Mucosa of rectum (tissue), 2 donors: ENCODE measurements around the gene PASK.

ENCODE experiments used
- H3K27ac ChIP-seq, 2 donors: one replicate each; pipeline ENCODE4 v1.7.0; 2013; ENCODE audit warnings: inconsistent platforms in 2 of 2, low read depth in 2 of 2, low read length in 2 of 2
- H3K27me3 ChIP-seq, 2 donors: one replicate each; pipeline ENCODE4 v1.7.0; 2013; ENCODE audit warnings: low read length in 2 of 2; ENCODE audit not compliant: control insufficient read depth in 2 of 2, insufficient read depth in 2 of 2
- H3K36me3 ChIP-seq, 2 donors: one replicate each; pipeline ENCODE4 v1.7.0; 2013; ENCODE audit warnings: low read length in 2 of 2; ENCODE audit not compliant: control insufficient read depth in 2 of 2, insufficient read depth in 2 of 2
- H3K4me1 ChIP-seq, 2 donors: one replicate each; pipeline ENCODE4 v1.7.0; 2013; ENCODE audit warnings: low read length in 2 of 2, mild to moderate bottlenecking in 1 of 2; ENCODE audit not compliant: control insufficient read depth in 2 of 2, insufficient read depth in 2 of 2
- H3K4me3 ChIP-seq, 2 donors: one replicate each; pipeline ENCODE4 v1.7.0; 2013; ENCODE audit warnings: low read length in 2 of 2
- H3K9ac ChIP-seq, 2 donors: one replicate each; pipeline ENCODE4 v1.7.0; 2013; ENCODE audit warnings: low read length in 2 of 2, low read depth in 1 of 2, mild to moderate bottlenecking in 1 of 2
- H3K9me3 ChIP-seq, 2 donors: one replicate each; pipeline ENCODE4 v1.7.0; 2013; ENCODE audit warnings: low read length in 2 of 2; ENCODE audit not compliant: control insufficient read depth in 2 of 2
- donor health status: healthy.
- donor health status: Normal muscosa, but diverticular disease.

Gene PASK

GRCh38 chr2:241149925-241150659, 820 bp upstream of the PASK start, which contains the start of gene PPP1R7:
Gene PPP1R7, plus strand, starts transcription at chr2:241150467. Its CDS starts 29 bp downstream, at chr2:241150496.
- H3K27me3 ChIP-seq: no peaks in the 10 kb centered on the region
- H3K4me3 ChIP-seq: peak within 1 kb of the TSS; percentile 89 to 94
- peaks cover 6 to 12% of the 10 kb centered on the region in 2 donors for H3K36me3 ChIP-seq
- H3K4me1 ChIP-seq: peaks cover 14% of the 10 kb centered on the region in 2 donors
- H3K9ac ChIP-seq: peak within 1 kb of the TSS; percentile 80 to 83
- H3K27ac ChIP-seq: peak within 1 kb of the TSS; percentile 74 to 76
- H3K9me3 ChIP-seq: no peaks in the 10 kb centered on the region

GRCh38 chr2:241149675-241149924, 328 bp upstream of the PASK start:
- H3K27me3 ChIP-seq: no peaks in the 10 kb centered on the region
- H3K4me1 ChIP-seq: peaks cover 14% of the 10 kb centered on the region in 2 donors
- peaks cover 6 to 9% of the 10 kb centered on the region in 2 donors for H3K36me3 ChIP-seq
- peak overlapping the region; percentile 74 to 76 for H3K27ac ChIP-seq
- H3K4me3 ChIP-seq: peak overlapping the region; percentile 89 to 94
- peak overlapping the region; percentile 80 to 83 for H3K9ac ChIP-seq
- H3K9me3 ChIP-seq: no peaks in the 10 kb centered on the region

GRCh38 chr2:241148239-241148638, 1.0 kb downstream of the PASK start:
- Histone ChIP-seq H3K9me3 (no peaks in the 10 kb centered on the region), H3K4me1 (peaks cover 14% of the 10 kb centered on the region in 2 donors), H3K27me3 (no peaks in the 10 kb centered on the region), H3K27ac (no peak overlapping the region), H3K4me3 (peak overlapping the region in 1 of 2 donors; percentile 89), H3K9ac (peak overlapping the region in 1 of 2 donors; percentile 32), H3K36me3 (peaks cover 1 to 5% of the 10 kb centered on the region in 2 donors)

GRCh38 chr2:241147336-241147735, 1.9 kb downstream of the PASK start:
- H3K4me3 ChIP-seq: no peak overlapping the region
- no peaks in the 10 kb centered on the region for H3K27me3 ChIP-seq
- no peak overlapping the region for H3K9ac ChIP-seq
- peaks cover 0 to under 1% of the 10 kb centered on the region in 2 donors for H3K36me3 ChIP-seq
- no peaks in the 10 kb centered on the region for H3K9me3 ChIP-seq
- H3K27ac ChIP-seq: no peak overlapping the region
- peaks cover 14% of the 10 kb centered on the region in 2 donors for H3K4me1 ChIP-seq

- Histone ChIP-seq H3K4me1 (peaks cover 12 to 13% of the 10 kb centered on the region in 2 donors), H3K27me3 (no peaks in the 10 kb centered on the region), H3K27ac (no peak overlapping the region), H3K4me3 (no peak overlapping the region), H3K9me3 (no peaks in the 10 kb centered on the region), H3K9ac (no peak overlapping the region), H3K36me3 (peaks cover 0 to 2% of the 10 kb centered on the region in 2 donors)
Measured at GRCh38 chr2:241146286-241146685, 3.0 kb downstream of the PASK start.

GRCh38 chr2:241142593-241142992, 6.7 kb downstream of the PASK start:
- H3K36me3 ChIP-seq: peaks cover 0 to 10% of the 10 kb centered on the region in 2 donors
- no peak overlapping the region for H3K27ac ChIP-seq
- H3K4me3 ChIP-seq: no peak overlapping the region
- no peaks in the 10 kb centered on the region for H3K4me1 ChIP-seq
- no peaks in the 10 kb centered on the region for H3K9me3 ChIP-seq
- no peaks in the 10 kb centered on the region for H3K27me3 ChIP-seq
- H3K9ac ChIP-seq: no peak overlapping the region

- no peaks in the 10 kb centered on the region for H3K9me3 ChIP-seq
- H3K9ac ChIP-seq: no peak overlapping the region
- H3K27ac ChIP-seq: no peak overlapping the region
Measured at GRCh38 chr2:241142063-241142462, 7.2 kb downstream of the PASK start.

GRCh38 chr2:241141214-241141770, 8.0 kb downstream of the PASK start:
- no peaks in the 10 kb centered on the region for H3K9me3 ChIP-seq
- H3K9ac ChIP-seq: no peak overlapping the region
- H3K36me3 ChIP-seq: peaks cover 4 to 15% of the 10 kb centered on the region in 2 donors

More at GRCh38 chr2:241142063-241142462, 7.2 kb downstream of the PASK start:
- H3K4me1 ChIP-seq: no peaks in the 10 kb centered on the region
- no peak overlapping the region for H3K4me3 ChIP-seq
- H3K36me3 ChIP-seq: peaks cover 0 to 12% of the 10 kb centered on the region in 2 donors
- H3K27me3 ChIP-seq: no peaks in the 10 kb centered on the region

GRCh38 chr2:241140445-241140840, 8.8 kb downstream of the PASK start:
- peaks cover 4 to 19% of the 10 kb centered on the region in 2 donors for H3K36me3 ChIP-seq
- no peak overlapping the region for H3K9ac ChIP-seq
- peaks cover 3 to 9% of the 10 kb centered on the region in 2 donors for H3K4me1 ChIP-seq
- no peak overlapping the region for H3K4me3 ChIP-seq
- H3K27ac ChIP-seq: no peak overlapping the region
- no peaks in the 10 kb centered on the region for H3K9me3 ChIP-seq
- H3K27me3 ChIP-seq: no peaks in the 10 kb centered on the region

More at GRCh38 chr2:241141214-241141770, 8.0 kb downstream of the PASK start:
- peaks cover 1 to 2% of the 10 kb centered on the region in 2 donors for H3K4me1 ChIP-seq
- no peaks in the 10 kb centered on the region for H3K27me3 ChIP-seq
- no peak overlapping the region for H3K4me3 ChIP-seq
- no peak overlapping the region for H3K27ac ChIP-seq
